GM10266 (cell line): Measurements from ENCODE around the gene DZANK1.
"Not testable (repeated sequence)": the region's sequence is repeated elsewhere in the genome, so short reads cannot be mapped to it uniquely, and the experiment has no call there.

Experiments
- DNase-seq: peaks from one replicate; pipeline ENCODE4 v3.0.0; 2012; ENCODE audit errors: extremely low spot score
- TF ChIP-seq, protein P1 (sequence below): IDR thresholded peaks from 2 replicates; pipeline ENCODE4 v1.5.1; 2012; ENCODE audit warnings: mild to moderate bottlenecking, low read depth; ENCODE audit not compliant: control insufficient read depth, insufficient read depth; ENCODE audit errors: missing control alignments

DZANK1 gene

DNA sequence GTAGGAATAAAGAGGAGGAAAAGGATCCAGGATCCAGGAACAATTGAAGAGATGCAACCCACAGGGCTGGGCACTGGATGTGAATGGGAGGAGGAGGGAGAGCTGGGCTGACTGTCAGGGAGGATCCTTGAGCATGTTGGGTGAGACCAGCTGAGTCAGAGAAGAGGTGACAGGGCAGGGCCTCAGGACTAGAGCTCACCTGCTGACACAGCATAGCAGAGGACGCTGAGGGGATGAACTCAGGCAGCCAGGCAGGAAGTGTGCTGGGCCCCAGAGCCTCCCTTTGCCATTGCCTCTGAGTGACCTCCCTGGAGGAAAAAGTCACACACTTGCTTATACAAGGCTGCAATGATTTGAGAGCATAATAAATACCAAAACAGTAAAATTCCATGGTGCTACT is 106.2 kb downstream of the DZANK1 start:
- TF ChIP-seq, protein P1, sequence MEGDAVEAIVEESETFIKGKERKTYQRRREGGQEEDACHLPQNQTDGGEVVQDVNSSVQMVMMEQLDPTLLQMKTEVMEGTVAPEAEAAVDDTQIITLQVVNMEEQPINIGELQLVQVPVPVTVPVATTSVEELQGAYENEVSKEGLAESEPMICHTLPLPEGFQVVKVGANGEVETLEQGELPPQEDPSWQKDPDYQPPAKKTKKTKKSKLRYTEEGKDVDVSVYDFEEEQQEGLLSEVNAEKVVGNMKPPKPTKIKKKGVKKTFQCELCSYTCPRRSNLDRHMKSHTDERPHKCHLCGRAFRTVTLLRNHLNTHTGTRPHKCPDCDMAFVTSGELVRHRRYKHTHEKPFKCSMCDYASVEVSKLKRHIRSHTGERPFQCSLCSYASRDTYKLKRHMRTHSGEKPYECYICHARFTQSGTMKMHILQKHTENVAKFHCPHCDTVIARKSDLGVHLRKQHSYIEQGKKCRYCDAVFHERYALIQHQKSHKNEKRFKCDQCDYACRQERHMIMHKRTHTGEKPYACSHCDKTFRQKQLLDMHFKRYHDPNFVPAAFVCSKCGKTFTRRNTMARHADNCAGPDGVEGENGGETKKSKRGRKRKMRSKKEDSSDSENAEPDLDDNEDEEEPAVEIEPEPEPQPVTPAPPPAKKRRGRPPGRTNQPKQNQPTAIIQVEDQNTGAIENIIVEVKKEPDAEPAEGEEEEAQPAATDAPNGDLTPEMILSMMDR: no peak
- no peak for DNase-seq

DNA sequence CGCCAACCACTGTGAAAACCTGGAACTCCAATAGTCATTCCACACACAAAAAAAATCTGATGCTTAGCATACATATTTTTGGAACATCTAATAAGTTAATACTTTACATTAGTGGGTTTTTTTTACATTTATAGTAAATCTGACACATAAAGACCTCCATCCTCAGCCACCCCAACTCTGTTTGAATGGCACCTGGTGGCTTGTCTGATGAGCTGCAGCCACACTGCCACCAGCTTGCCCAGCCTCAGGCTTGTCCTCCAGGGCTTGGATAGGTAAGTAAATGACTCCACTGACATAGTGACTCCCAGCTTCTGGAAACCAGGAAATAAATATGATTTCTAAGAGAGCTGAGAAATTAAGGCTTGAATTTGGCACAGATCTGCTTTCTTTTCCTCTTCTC is 107.0 kb downstream of the DZANK1 start:
- TF ChIP-seq, protein P1: no peak
- DNase-seq: no peak

DNA sequence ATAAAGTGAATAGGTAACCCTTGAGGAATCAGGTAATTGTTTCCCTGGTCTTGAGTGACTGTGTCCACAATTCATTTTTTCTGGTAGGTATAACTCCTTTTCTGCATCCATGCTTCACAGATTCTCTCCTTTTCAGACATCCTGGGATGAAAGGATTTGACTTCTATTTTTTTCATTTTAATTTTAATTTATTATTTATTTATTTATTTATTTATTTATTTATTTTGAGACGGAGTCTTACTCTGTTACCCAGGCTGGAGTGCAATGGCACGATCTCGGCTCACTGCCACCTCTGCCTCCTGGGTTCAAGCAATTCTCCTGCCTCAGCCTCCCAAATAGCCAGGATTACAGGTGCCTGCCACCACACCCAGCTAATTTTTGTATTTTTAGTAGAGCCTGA is 117.1 kb downstream of the DZANK1 start:
- not testable (repeated sequence) for DNase-seq
